NCI-H82 treated with DMSO at 0.1 percent for 48 hours (cell line): Measurements from ENCODE around the gene PRDM2.

Experiments
- DNase-seq: peaks from one replicate; lab custom pipeline; 2025; ENCODE audit not compliant: unreplicated experiment; lab: John Stamatoyannopoulos, UW

The PRDM2 gene

DNA sequence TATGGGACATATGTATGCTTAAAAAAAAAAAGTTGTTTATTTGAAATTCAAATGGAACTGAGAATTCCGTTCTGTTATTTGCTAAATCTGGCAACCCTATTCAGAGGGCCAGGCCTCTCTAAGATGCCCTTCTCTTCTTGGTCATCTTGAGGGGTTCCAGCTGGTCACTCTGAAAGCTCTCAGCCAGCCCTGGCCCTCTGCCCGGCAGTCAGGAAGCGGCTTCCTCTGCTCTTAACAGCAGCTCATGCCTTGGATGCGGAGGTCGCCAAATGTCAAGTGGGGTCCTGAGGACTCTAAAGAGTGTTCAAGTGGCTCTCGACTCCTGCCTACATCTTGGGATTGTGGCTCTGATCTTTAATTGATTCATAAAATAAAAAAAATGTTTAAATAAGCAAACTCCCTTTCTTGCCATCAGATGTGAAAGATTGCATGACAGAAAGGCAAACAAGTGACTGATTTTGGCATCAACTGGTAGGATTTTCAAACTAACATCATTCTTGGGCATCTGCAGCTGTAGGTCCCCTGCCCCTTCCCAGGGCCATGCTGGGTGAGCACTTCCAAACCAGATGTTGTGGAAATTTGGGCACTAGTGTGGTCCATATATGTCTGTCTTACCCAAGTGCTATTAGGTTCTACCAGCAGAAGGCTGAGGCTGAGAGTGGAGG, 130.8 kb downstream of the PRDM2 start:
- no peak for DNase-seq

DNA sequence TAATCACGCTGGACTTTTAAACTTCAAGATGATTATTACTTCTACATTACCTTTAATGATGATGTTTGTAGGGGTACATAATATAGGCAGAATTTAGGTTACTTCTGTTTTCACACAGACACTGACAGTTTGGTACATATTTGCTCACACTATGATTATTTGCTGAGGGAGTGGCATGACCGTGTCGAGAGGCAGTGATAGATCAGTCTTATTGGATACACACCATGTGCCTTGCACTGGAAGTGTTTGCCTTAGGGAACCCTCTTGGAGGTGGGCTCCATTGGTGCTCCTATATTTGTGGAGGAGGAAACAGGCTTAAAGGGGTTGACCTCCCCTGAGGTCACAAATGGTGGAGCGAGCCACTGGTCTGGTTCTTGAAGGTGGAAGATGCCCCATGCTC, 132.1 kb downstream of the PRDM2 start:
- DNase-seq, result no peak

DNA sequence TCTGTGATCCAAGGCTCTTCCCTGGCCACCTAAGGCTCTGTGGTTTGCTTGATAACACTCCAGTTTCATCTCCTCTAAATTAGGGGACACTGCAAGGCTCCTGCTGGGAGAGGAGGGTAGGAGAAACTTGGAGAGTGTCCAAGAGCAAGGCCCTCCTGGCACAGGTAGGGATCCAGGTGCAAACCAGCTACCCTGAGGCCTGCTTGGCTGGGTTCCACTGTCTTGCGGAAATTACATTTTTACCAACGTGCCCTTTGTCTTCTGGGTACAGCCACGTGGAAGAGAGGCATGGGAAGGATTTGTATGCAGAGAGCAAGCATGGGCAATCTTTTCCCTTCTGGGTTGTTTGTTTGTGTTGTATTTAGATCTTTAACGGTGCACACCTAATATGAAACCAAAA, 132.5 kb downstream of the PRDM2 start:
- no peak for DNase-seq

DNA sequence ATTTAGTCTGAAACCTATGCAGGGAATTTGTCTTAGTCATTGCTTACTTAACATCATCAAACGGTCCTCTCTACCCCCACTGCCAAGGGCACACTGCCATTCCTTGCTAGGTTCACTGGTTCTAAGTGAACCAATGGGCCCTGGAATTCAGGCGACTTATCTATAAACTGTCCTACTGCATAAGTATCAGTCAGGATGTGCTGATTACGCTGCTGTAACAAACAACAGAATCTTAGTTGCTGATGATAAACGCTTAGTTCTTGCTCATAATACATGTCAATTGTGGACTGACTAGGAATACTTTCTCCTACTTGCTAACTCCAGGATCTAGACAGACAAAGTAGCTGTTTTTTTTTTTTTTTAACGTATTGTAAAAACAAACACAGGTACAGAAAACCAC, 136.1 kb downstream of the PRDM2 start:
- DNase-seq, result no peak

DNA sequence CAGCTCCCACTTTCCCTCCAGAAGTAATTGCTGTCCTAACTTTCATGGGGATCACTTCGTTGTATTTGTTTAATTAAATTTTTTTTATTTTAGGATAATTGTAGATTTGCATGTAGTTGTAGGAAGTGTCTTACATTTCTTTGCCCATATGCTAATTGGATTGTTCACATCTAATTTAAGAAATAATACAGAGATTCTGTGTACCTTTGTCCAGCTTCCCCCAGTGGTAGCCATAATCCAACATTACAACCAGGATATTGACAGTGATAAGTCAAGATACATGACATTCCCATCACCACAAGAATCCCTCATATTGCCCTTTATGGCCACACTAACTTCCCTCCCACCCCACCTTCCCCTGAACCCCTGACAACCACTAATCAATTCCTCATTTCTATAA, 136.6 kb downstream of the PRDM2 start:
- DNase-seq, result no peak

DNA sequence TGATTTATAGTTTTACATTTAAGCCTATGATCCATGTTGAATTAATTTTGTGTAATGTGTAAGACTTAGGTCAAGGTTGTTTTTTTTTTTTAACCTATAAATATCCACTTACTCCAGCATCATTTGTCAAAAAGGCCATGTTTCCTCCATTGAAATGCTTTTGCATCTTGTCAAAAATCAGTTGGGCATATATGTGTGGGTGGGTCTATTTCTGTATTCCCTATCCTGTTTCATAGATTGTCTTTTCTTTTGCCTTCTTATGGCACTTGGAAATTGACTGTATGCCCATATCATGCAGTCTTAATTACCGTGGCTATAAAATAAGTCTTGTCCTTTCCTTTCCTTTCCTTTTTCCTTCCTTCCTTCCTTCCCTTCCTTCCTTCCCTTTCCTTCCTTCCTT, 138.2 kb downstream of the PRDM2 start:
- DNase-seq, result no peak

DNA sequence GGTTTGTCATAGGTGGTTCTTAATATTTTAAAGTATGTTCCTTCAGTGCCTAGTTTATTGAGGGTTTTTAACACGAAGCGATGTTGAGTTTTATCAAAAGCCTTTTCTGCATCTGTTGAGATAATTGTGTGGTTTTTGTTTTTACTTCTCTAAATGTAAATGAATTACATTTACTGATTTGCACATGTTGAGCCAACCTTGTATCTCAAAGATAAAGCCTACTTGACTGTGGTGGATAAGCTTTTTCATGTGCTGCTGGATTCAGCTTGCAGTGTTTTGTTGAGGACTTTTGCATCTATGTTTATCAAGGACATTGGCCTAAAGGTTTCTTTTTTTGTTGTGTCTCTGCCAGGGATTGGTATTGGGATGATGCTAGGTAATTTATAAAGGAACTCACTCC, 142.5 kb downstream of the PRDM2 start:
- DNase-seq, result no peak

DNA sequence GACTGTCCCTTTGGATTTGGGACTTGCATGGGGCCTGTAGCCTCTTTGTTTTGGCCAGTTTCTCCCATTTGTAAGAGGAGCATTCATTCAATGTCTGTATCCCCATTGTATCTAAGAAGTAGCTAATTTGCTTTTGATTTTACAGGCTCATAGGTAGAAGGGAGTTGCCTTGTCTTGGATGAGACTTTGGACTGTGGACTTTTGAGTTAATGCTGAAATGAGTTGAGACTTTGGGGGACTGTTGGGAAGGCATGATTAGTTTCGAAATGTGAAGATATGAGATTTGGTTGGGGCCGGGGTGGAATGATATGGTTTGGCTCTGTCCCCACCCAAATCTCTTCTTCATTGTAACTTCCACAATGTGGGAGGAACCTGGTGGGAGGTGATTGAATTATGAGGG, 151.7 kb downstream of the PRDM2 start:
- no peak for DNase-seq

DNA sequence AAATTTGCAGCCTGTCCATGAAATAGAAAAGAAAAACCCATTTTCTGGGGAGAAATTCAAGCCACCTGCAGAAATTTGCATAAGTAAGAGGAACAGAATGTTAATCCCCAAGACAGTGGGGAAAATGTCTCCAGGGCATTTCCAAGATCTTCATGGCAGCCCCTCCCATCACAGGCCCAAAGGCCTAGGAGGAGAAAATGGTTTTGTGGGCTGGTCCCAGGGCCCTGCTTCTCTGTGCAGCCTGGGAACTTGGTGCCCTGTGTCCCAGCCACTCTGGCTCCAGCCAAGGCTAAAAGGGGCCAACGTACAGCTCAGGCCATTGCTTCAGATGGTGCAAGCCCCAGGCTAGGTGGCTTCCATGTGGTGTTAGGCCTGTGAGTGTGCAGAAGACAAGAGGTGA, 155.6 kb downstream of the PRDM2 start:
- DNase-seq, result no peak

DNA sequence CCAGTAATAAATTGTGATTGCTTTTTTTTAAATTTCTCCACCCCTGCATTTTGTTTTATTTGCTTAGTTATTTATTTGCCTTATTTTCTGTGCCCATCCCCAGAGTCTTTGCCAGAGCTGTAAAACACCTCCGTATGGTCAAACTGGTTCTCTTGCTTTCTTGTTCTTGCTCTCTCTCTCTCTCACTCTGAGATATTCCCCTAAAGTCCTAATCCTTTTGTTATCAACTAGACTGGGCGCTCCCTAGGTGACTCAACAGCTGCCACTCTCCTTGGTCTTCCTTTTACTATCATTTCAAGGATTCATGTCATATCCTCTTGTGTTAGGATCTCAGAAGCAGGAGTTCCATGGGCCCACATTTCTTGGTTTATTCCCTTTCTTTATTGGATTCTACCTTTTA, 160.0 kb downstream of the PRDM2 start:
- no peak for DNase-seq

DNA sequence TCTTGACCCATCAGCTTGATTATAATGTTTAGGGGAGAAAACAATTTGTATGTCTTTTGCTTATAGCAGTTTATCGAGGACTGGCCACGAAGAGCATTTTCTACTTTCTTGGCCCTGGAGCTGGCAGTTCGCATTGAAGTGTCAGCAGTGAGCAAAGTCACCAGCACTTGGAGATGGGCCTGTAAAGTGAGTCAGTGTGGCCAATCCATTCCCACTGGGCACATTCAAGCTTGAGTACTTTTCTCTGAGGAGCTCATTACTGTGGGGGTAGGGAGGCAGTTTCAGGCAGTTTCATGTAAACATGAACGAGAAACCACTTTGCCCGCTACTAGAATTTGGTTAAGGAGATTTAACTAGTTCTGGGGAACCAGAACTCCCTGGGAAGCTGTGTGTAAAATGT, 164.8 kb downstream of the PRDM2 start:
- no peak for DNase-seq

DNA sequence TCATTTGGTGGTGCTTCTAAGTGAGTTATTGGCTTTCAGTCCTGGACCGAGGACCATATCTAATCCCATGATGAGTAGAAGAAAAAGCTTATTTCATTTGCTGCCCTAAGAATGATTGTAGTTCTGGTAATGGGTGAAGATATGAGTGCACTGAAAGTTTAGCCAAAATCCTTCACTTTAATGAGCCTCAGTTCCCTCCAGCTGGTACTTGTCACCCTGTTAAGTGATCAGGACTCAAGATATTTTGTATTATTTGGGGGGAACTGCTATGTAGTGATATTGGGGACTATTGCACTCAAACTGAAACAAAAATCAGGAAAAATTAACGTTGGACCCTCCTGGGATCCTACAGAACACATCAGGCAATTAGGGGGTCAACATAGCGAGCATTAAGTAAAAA, 165.9 kb downstream of the PRDM2 start:
- no peak for DNase-seq

DNA sequence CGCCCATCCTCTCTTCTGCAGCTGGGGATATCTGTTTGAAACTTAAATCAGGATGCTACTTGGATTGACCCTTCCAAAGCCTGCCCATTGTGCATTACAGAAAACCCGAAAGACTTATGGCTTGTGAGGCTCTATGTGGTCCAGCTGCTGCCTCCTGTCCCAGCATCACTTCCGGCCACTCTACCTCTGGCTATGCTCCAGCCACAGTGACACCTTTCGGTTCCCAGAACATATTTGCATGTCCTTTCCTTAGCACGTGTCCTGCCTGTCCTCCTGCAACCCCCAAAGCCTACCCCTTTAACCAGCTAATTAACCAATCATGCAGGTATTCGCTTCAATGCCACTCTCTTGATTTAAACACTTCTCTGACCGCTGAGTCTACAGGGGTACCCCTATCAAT, 167.6 kb downstream of the PRDM2 start:
- DNase-seq, result no peak

DNA sequence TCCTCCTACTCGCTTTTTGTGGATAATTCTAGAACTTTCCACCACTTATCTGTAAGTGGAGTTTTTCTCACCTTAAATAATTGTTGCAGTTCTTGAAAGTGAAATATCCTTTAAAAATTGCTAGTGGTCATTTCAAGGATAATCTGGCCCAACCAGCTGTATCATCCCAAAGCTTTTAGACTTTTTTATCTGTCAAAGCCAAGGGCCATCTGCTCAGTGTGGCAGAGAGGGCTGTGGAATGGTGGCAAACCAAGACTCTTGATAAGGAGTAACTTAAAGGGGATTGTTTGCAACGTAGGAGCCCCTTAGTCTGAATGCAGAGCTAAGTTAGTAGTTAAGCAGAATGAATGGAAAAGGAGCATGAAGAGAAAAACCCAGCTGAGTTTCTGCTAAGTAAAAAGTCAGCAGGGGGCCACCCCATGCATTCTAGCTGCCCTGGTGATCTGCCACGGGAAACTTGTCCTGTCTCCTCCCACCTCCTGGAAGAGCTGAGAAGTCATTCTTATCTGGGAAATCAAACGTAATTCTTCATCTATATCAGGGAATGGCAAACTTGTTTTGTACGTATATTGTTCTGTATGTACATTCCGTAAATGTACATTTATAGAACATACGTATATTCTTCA, 169.3 kb downstream of the PRDM2 start:
- no peak for DNase-seq

DNA sequence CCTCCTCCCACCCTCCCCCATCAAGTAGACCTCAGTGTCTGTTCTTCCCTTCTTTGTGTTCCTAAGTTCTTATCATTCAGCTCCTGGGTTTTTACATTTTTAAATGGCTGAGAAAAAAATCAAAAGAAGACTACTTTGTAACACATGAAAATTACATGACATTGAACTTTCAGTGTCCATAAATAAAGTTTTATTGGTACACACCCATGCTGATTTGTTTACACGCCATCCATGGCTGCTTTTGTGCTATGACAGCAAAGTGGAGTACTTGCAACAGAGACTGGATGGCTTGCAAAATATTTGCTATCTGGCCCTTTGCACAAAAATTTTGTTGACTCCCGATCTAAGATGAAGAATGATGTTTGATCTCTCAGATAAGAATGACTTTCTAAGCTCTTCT, 171.4 kb downstream of the PRDM2 start:
- DNase-seq, result no peak

DNA sequence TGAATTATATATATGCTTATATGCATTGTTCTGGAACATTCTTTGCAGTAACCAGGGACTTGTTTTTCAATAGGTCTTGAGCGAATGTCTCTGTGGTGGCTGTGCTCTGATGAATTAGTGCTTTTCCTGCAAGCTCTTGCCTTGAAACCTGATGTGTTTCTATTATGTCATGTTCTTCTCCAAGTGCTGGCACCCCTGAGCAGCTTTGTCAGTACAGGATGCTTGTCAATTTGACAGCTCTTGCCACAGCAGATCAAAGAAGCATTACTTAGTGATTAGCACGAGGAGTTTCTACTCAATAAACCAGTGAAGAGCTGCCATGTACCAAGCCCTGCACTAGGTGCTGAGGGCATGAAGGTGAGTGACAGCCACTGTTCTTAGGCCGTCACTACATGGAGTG, 171.9 kb downstream of the PRDM2 start:
- DNase-seq, result no peak

DNA sequence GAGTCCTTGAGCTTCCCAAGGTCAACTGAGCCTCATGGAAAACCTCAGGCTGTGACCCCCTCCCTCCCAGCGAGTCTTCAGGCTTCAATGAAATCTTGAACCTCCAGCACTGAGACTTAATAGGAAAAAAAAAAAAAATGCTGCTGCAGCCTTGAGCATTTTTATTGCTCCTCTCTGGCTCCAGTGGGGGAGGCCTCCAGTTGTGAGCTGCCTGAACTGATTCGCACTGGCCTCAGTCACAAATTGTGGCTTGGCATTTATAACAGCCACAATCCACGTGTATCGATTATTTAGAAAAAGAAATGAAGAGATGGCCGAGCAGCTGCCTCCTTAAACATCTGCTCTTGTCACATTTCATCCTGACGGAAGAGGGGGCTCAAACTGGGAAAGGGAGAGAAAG, 173.0 kb downstream of the PRDM2 start:
- DNase-seq, result no peak
